DLD1 (cell line): ENCODE data around the gene RPA1.
"Not testable (repeated sequence)": the region's sequence is repeated elsewhere in the genome, so short reads cannot be mapped to it uniquely, and the experiment has no call there.

Experiments
- in situ Hi-C: cut with HindIII; loops from 2 replicates; pipeline ENCODE4 v1.10.0; 2017; ENCODE audit warnings: low sequenced_read_pairs

RPA1 gene

GRCh38 chr17:1813088-1813487 lies 16.7 kb upstream of the RPA1 start:
- in situ Hi-C loops, result no loop called here

GRCh38 chr17:1820528-1821252 lies 9.1 kb upstream of the RPA1 start:
- in situ Hi-C loops, result no loop called here

- in situ Hi-C loops, result no loop called here
Observed at GRCh38 chr17:1829216-1829591, 601 bp upstream of the RPA1 start.

GRCh38 chr17:1830288-1830687 lies 483 bp downstream of the RPA1 start:
- in situ Hi-C loops, result no loop called here

- in situ Hi-C loops, result no loop called here
Observed at GRCh38 chr17:1834380-1835149, 4.8 kb downstream of the RPA1 start.

GRCh38 chr17:1839516-1839915 lies 9.7 kb downstream of the RPA1 start:
- in situ Hi-C loops, result no loop called here

- in situ Hi-C loops, result no loop called here
Observed at GRCh38 chr17:1843947-1844346, 14.1 kb downstream of the RPA1 start.

- in situ Hi-C loops, result no loop called here
Observed at GRCh38 chr17:1847191-1847590, 17.4 kb downstream of the RPA1 start.

- in situ Hi-C loops, result no loop called here
Observed at GRCh38 chr17:1852327-1852726, 22.5 kb downstream of the RPA1 start.

- in situ Hi-C loops, result no loop called here
Observed at GRCh38 chr17:1853698-1854097, 23.9 kb downstream of the RPA1 start.

GRCh38 chr17:1856462-1856861 lies 26.7 kb downstream of the RPA1 start:
- in situ Hi-C loops, result not testable (repeated sequence)

GRCh38 chr17:1860978-1861377 lies 31.2 kb downstream of the RPA1 start:
- in situ Hi-C loops, result no loop called here

- in situ Hi-C loops, result no loop called here
Observed at GRCh38 chr17:1861391-1862010, 31.7 kb downstream of the RPA1 start.

GRCh38 chr17:1865252-1866037 lies 35.6 kb downstream of the RPA1 start:
- in situ Hi-C loops, result no loop called here

- in situ Hi-C loops, result no loop called here
Observed at GRCh38 chr17:1867307-1867706, 37.5 kb downstream of the RPA1 start.

GRCh38 chr17:1868090-1868489 lies 38.3 kb downstream of the RPA1 start:
- in situ Hi-C loops, result no loop called here

- in situ Hi-C loops, result no loop called here
Observed at GRCh38 chr17:1870592-1870991, 40.8 kb downstream of the RPA1 start.

- in situ Hi-C loops, result no loop called here
Observed at GRCh38 chr17:1871756-1872155, 42.0 kb downstream of the RPA1 start.

- in situ Hi-C loops, result no loop called here
Observed at GRCh38 chr17:1872254-1872653, 42.4 kb downstream of the RPA1 start.

GRCh38 chr17:1872976-1873375 lies 43.2 kb downstream of the RPA1 start:
- in situ Hi-C loops, result no loop called here

- in situ Hi-C loops, result no loop called here
Observed at GRCh38 chr17:1873418-1873817, 43.6 kb downstream of the RPA1 start.
